Stomach (tissue), 9 donors: ENCODE results near the gene ACSL6. TPM values are rescaled to one million over a fixed set of nuclear protein-coding genes. Genes with fewer than 3 reads are reported as not detected.

Experiments
- DNase-seq, 2 donors: peaks; one replicate each; pipeline versions ENCODE4 v3.0.0 to v3.0.0-alpha.2; 2013 to 2019
- H3K27ac ChIP-seq, 5 donors: fragments of 200-600 bp in 4 of 5; sonication (generic) in 4 of 5; one replicate each; pipeline ENCODE4 v1.5.1; 2013 to 2019; ENCODE audit warnings: mild to moderate bottlenecking in 1 of 5, moderate library complexity in 1 of 5
- H3K27me3 ChIP-seq, 3 donors: fragments of 200-600 bp; sonication (generic); one replicate each; pipeline ENCODE4 v1.5.1; 2017 to 2019; ENCODE audit warnings: mixed run types in 1 of 3
- H3K36me3 ChIP-seq, 4 donors: fragments of 200-600 bp; sonication (generic); 1 replicate in 3 of 4; 2 replicates in 1 of 4; pipeline ENCODE4 v1.5.1; 2016 to 2019
- H3K4me1 ChIP-seq, 4 donors: fragments of 200-600 bp; sonication (generic); one replicate each; pipeline ENCODE4 v1.5.1; 2016 to 2019
- H3K4me3 ChIP-seq, 4 donors: fragments of 200-600 bp; sonication (generic) in 3 of 4; one replicate each; pipeline ENCODE4 v1.5.1; 2016 to 2019; ENCODE audit warnings: mild to moderate bottlenecking in 1 of 4
- H3K9me3 ChIP-seq, 4 donors: fragments of 200-600 bp; sonication (generic); one replicate each; pipeline ENCODE4 v1.5.1; 2016 to 2019
- CTCF ChIP-seq, 7 experiments: fragments of 450-650 bp in 4 of 7; fragments of 200-600 bp in 3 of 7; sonication (generic) in 3 of 7; IDR thresholded peaks; one replicate each; pipeline ENCODE4 v1.5.1; 2016 to 2019; ENCODE audit warnings: antibody characterized with exemption in 7 of 7, control low read depth in 2 of 7, mild to moderate bottlenecking in 1 of 7
- EP300 ChIP-seq: sonication (generic); formaldehyde crosslinking; IDR thresholded peaks from one replicate; pipeline ENCODE4 v1.6.1; 2017; ENCODE audit warnings: antibody characterized with exemption
- POLR2A ChIP-seq, 4 donors: fragments of 450-650 bp; IDR thresholded peaks; one replicate each; pipeline ENCODE4 v1.6.1; 2016; ENCODE audit warnings: antibody characterized with exemption in 4 of 4, control low read depth in 2 of 4, mild to moderate bottlenecking in 1 of 4, moderate library complexity in 1 of 4
- POLR2AphosphoS5 ChIP-seq, 3 donors: sonication (generic); formaldehyde crosslinking; IDR thresholded peaks; one replicate each; pipeline ENCODE4 v1.6.1; 2016; ENCODE audit warnings: antibody characterized with exemption in 3 of 3
- WGBS, 5 donors: extraction: QIAGEN DNeasy Blood & Tissue Kit in 3 of 5; methylation state at CpG; one replicate each; pipeline versions ENCODE4 v1.1.5 to v1.1.7; 2013 to 2018; 5-methylcytosine and 5-hydroxymethylcytosine counted together
- intact Hi-C: fragments of 100-400 bp; cut with DNase I; formaldehyde crosslinking; loops from one replicate; pipeline ENCODE4 v1.15.1; 2023; ENCODE audit warnings: low total_unique reads
- polyA plus RNA-seq, 3 donors: library from polyadenylated mRNA; stranded (reverse); fragments of 200-250 nt; gene quantifications; one replicate each; pipeline ENCODE4 v1.2.3, GENCODE V29; 2013
- total RNA-seq, 5 donors: library from RNA; depleted of rRNA; stranded (reverse); fragments of >200 nt; gene quantifications; one replicate each; pipeline versions ENCODE4 v1.1.0 to v1.2.3, GENCODE V29; 2014 to 2016
- donor health status: healthy with polysubstance abuse.
- donor health status: Bipolar disorder and iron deficiency.
- donor health status: healthy.

ACSL6 gene
- total and polyA plus RNA-seq, 8 donors: 0.19 to 7.2 (median 1.1) TPM; not detected in 2

- no peak overlapping the region for H3K4me3 ChIP-seq
- DNase-seq: no peak
- H3K27me3 ChIP-seq: peaks cover 0 to 54% (median 22%) of the 10 kb centered on the region in 3 donors
- WGBS, 5 donors: 65 to 82% (median 71%) methylated on average over 5 of the region's 5 CpGs
- H3K4me1 ChIP-seq: peaks cover 4 to 19% (median 12%) of the 10 kb centered on the region in 4 donors
- no peak overlapping the region for H3K27ac ChIP-seq
- intact Hi-C loops: loop anchor here (5.0 kb wide), 1 partner anchor 422 kb away; no protein-coding TSS in a partner anchor
- no peaks in the 10 kb centered on the region for H3K9me3 ChIP-seq
- TF ChIP-seq POLR2AphosphoS5 (IDR thresholded peaks at IDR 0.05) (no peak), POLR2A (IDR thresholded peaks at IDR 0.05) (no peak)
- no peaks in the 10 kb centered on the region for H3K36me3 ChIP-seq
Measured at GRCh38 chr5:132008961-132009680, 2.3 kb downstream of the ACSL6 start.

- intact Hi-C loops: loop anchor here (5.0 kb wide), 1 partner anchor 421 kb away; no protein-coding TSS in a partner anchor
- H3K4me3 ChIP-seq: no peak overlapping the region
- H3K36me3 ChIP-seq: no peaks in the 10 kb centered on the region
- WGBS, 5 donors: 62 to 73% (median 71%) methylated on average over 2 of the region's 2 CpGs
- peaks cover 4 to 19% (median 12%) of the 10 kb centered on the region in 4 donors for H3K4me1 ChIP-seq
- TF ChIP-seq EP300 (no peak), CTCF (IDR thresholded peaks at IDR 0.05) (peak in 1 of 7 experiments; percentile 2)
- no peaks in the 10 kb centered on the region for H3K9me3 ChIP-seq
- no peak overlapping the region for H3K27ac ChIP-seq
- H3K27me3 ChIP-seq: peaks cover 0 to 45% (median 22%) of the 10 kb centered on the region in 3 donors
- no peak for DNase-seq
Measured at GRCh38 chr5:132008163-132008473, 3.3 kb downstream of the ACSL6 start.

- Histone ChIP-seq H3K9me3 (no peaks in the 10 kb centered on the region), H3K27ac (no peak overlapping the region), H3K36me3 (no peaks in the 10 kb centered on the region), H3K27me3 (peaks cover 0 to 45% (median 21%) of the 10 kb centered on the region in 3 donors), H3K4me3 (no peak overlapping the region), H3K4me1 (peaks cover 4 to 19% (median 12%) of the 10 kb centered on the region in 4 donors)
- WGBS, 5 donors: 27 to 39% (median 31%) methylated on average over 2 of the region's 2 CpGs
- intact Hi-C loops: loop anchor here (5.0 kb wide), 1 partner anchor 420 kb away; no protein-coding TSS in a partner anchor
- DNase-seq: peak; percentile 85 to 92
- no peak for TF ChIP-seq POLR2A (IDR thresholded peaks at IDR 0.05)
- TF ChIP-seq CTCF (IDR thresholded peaks at IDR 0.05): peak in 5 of 7 experiments; percentile 54 to 75 (median 56)
- TF ChIP-seq POLR2AphosphoS5 (IDR thresholded peaks at IDR 0.05): peak in 1 of 3 donors; percentile 21
Measured at GRCh38 chr5:132007399-132008162, 3.9 kb downstream of the ACSL6 start.

- Histone ChIP-seq H3K4me3 (no peak overlapping the region), H3K27ac (no peak overlapping the region), H3K4me1 (peaks cover 0 to 10% (median 6%) of the 10 kb centered on the region in 4 donors), H3K9me3 (no peaks in the 10 kb centered on the region), H3K36me3 (no peaks in the 10 kb centered on the region), H3K27me3 (peaks cover 0 to 36% (median 11%) of the 10 kb centered on the region in 3 donors)
- no peak for DNase-seq
- intact Hi-C loops: loop anchor here (5.0 kb wide), 1 partner anchor 419 kb away; no protein-coding TSS in a partner anchor
- WGBS, 5 donors: 88 to 92% (median 89%) methylated on average over 6 of the region's 6 CpGs
- TF ChIP-seq CTCF (IDR thresholded peaks at IDR 0.05) (no peak), POLR2A (IDR thresholded peaks at IDR 0.05) (no peak), EP300 (no peak), POLR2AphosphoS5 (IDR thresholded peaks at IDR 0.05) (no peak)
Measured at GRCh38 chr5:132006331-132007120, 4.9 kb downstream of the ACSL6 start.
